Right renal pelvis (tissue), 4 donors: Measurements from ENCODE around the gene TIGD6. TPM values are rescaled to one million over a fixed set of nuclear protein-coding genes. Genes with fewer than 3 reads are reported as not detected.
A peak's percentile ranks its signal among the peaks of the same experiment; 100 is the strongest.

ENCODE experiments used
- DNase-seq, 4 donors: peaks; one replicate each; pipeline ENCODE4 v3.0.0-alpha.2; 2013; ENCODE audit warnings: low read depth in 4 of 4, low spot score in 3 of 4, missing footprints in 1 of 4
- polyA plus RNA-seq, 4 donors: library from polyadenylated mRNA; unstranded; fragments of 120-200 nt; gene quantifications; one replicate each; pipeline ENCODE4 v1.2.1, GENCODE V29; 2013; ENCODE audit not compliant: insufficient read length in 4 of 4

Gene TIGD6
- polyA plus RNA-seq, 4 donors = 6.2 to 8.1 (median 6.9) TPM

- no peak for DNase-seq
These were observed 17.0 kb upstream of the TIGD6 start for GRCh38 chr5:150017226-150018005.

DNA sequence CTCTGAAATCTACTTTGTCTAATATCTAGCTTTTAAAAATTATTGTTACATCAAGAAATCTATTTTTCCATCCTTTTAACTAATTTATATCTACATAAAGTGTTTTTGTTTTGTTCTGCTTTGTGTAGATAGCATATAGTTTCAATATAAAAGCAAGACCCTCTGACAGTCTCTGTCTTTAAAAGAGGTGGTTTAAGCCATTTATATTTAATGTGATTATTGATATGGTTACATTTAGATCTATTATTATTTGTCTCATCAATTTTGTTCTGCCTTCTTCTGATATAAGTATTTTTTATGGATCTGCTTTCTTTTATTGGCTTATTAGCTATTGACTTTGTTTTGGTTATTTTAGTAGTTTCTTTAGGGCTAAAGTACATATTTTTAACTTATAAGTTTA is 16.1 kb upstream of the TIGD6 start:
- no peak for DNase-seq

DNA sequence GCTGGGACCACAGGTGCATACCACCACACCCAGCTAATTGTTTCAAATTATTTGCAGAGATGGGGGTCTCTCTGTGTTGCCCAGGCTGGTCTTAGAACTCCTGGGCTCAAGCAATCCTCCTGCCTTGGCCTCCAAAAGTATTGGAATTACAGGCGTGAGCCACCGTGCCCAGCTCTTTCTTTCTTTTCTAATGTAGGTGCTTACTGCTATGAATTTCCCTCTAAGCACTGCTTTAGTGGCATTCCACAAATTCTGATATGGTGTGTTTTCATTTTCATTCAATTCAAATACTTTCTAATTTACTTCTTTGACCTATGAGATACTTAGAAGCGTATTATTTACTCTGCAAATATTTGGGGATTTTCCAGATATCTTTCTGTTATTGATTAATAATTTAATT is 15.0 kb upstream of the TIGD6 start:
- DNase-seq = no peak

GRCh38 chr5:150014456-150014855 is 14.0 kb upstream of the TIGD6 start:
- DNase-seq = no peak

DNA sequence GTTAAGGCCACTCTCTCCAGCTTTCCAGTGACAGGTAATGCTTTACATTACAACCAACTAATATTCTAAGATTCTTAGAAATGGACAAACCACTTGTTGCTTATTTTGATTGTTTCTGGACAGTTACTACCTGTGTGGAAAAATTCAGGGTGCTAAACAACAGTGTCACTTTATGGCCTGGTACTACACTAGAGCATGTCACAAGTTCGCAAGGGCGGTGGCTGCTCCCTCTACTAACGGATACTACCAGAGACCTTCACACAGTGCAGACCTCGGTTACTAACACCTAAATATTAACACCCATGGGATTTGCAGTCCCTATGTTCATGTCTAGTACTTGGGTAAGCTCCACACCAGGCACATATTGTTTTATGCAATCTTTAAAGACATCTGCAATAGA is 13.5 kb upstream of the TIGD6 start:
- no peak for DNase-seq

- DNase-seq = no peak
These were observed 9.4 kb upstream of the TIGD6 start for GRCh38 chr5:150009671-150010387.

DNA sequence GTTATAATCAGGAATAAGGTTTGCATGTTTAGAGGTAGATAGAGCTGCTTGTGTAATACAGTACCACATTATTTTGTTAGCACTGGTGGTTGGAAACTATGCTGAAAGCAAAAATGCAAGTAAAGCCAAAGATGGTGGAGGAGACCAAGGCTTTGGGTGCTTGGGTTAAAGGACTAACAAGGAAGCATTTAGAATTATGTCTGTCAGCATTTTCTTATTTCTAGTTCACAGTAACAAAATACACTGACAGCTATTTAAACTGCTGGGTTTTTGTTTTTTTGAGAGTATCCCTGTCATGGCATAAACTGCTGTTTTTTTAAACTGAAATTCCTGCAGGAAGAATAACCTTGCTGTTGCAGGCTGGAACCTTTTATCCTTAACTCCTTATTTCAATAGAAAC is 6.6 kb upstream of the TIGD6 start:
- no peak for DNase-seq

DNA sequence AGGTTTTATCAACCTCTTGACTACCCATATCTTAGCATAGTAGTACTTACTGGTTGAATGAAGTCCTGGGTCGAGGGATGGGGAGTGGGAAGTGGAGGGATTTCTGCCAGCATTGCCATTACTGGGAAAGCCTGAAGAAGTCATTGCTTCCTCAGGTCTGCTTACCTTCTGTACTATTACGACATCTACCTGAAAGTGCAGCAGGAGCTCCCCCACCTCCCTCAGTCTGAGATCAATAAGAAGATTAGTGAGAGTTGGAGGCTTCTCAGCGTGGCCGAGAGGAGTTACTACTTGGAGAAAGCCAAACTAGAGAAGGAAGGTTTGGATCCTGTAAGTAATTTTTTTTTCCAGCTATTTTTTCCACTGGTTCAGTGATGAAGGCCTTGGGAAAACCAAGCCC is 5.9 kb upstream of the TIGD6 start:
- no peak for DNase-seq

GRCh38 chr5:150001660-150002486 is 1.4 kb upstream of the TIGD6 start:
- no peak for DNase-seq

DNA sequence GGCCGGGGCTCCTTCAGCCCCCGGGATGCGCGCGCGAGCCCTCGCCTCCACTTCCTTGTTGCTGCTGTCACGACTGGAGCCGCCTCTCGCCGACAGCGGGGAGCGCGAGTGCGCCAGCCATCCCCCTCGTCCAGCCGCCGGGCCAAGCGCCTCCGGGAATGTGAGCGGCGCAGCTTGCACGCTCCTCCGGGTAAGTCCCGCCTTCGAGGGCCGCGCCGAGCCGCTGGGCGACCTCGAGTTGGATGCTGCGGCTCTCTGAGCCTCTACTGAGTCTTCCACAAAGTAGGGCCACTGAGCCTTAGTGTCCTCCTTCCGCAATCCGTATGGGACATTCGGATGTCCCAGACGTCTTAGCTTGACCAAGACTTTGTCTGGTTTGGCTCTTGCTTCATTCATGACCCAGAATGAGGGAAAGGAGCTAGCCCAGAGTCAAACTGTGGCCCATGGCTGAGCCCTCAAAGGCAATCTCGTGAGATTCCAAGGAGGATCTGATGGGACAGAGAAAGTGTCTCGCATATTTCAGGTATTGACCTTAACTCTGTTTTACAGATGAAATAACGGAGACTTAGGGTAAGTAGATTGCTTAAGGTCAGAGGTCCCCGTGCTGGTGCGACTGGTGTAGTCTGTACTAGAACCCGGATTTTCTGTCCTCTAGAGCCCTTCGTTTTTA is 671 bp upstream of the TIGD6 start:
- DNase-seq = no peak

DNA sequence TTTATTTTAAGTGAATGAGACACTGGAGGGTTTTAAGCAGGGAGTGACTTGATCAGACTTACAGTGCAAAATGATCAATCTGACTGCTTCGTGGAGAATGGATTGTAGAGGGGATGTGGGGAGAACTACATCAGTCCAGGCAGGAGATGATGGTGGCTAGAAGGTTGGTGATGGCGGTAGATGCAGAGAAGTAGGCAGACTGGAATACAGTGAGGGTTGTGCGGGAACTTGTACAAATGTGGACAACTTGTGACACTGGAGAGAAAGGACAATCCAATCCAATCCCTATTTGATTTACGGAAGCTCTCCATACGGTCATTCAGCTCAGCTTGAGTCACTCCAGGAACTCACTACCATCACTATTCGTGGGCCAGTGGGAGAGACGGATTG is 593 bp downstream of the TIGD6 start:
- DNase-seq = no peak

DNA sequence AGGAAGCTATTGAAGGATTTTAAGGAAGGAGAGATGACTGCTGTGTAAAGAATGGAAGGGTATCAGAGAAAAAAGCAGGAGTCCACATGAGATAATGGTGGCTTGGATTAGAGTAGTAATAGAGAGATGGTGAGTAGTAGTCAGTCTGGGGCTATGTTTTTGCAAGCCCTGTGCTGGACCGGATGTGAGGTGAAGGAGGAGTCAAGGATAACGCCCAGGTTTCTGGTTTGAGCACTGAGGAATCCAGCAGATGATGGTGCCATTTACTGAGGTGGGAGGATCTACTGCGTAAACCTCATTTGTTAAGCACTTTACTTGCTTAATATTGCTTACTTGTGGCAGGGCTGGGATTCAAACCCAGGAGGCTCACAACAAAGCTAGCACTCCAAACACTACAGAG is 1.1 kb downstream of the TIGD6 start:
- DNase-seq = no peak

DNA sequence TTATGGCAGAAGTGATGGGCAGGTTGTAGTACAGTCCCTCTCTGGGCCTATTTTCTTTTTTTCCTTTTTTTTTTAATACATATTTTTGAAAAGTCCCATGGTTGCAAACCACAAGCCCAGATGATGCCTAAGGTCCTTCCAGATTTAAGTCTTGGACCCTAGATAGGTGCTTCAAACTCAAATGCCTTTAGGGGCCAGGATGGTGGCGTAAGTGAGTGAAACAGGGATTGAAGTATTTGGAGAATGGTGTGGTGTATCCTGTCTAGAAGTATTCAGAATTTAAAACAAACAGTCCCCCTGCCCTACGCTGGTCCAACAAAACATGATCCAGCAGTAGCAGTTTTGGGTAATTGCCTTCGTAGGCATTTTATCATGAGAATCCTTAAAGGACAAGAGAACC is 2.2 kb downstream of the TIGD6 start:
- no peak for DNase-seq

DNA sequence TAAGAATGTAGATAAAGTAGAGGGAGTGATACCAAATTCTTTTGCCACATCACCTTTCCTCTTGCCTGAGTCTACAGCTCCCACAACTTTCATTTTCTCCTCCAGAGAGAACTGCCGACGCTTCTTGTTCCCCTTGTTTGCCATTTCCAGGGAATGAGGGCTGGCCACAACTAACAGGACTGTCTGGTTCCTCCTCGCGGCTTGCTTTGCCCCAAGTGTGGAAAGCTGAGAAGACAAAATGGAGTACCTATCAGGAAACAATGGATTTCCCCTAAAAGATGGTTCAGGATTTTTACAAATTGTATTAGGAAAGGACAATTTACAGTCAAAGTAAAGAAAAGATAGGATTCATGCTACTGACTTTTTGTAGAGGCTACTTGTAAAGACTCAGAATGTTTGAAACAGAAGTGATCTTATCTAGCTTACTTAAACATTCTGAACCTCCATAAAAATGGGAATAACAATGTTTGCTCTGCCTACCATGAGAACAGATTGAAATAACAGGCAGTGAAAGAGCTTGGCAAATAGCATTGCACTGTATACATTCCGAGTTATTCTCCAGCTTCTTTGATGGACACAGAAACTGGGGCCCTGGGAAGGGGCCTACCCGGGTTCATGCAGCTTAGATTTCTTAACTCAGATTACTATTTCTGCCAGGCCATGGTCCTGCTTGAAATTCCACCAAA is 4.1 kb downstream of the TIGD6 start:
- no peak for DNase-seq

- DNase-seq = no peak
These were observed 4.9 kb downstream of the TIGD6 start for GRCh38 chr5:149995385-149996204.

GRCh38 chr5:149993471-149993870 is 7.0 kb downstream of the TIGD6 start:
- no peak for DNase-seq

- peak; percentile 61 to 78 (median 67) for DNase-seq
These were observed 9.7 kb downstream of the TIGD6 start for GRCh38 chr5:149990518-149991376.

DNA sequence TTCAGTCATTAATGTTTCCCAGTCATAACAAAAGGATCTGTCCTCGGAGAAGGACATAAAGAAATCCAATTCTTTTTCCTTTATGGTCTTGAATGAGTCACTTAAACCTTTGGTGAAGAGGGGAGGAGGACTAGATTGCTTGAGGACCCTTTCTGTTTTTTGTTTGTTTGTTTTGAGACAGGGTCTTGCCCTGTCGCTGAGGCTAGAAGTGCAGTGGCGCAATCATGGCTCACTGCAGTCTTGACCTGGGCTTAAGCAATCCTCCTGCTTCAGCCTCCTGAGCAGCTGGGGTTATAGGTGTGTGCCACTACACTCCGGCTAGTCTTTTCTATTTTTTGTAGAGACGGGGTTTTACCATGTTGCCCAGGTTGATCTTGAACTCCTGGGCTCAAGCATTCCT is 12.3 kb downstream of the TIGD6 start:
- no peak for DNase-seq
